GM12878 (cell line): ENCODE data around the gene HMHB1. TPM values are rescaled to one million over a fixed set of nuclear protein-coding genes. Genes with fewer than 3 reads are reported as not detected.

ENCODE experiments used
- ATAC-seq: fragments of 200-7000 bp; cut with Tn5 transposase; 3 replicates; pipeline ENCODE4 v1.9.1; 2020; ENCODE audit warnings: mild to moderate bottlenecking, moderate library complexity
- BruUV-seq: library from RNA; stranded (reverse); fragments of 400-500 nt; replicated peaks from 2 replicates; lab custom pipeline; 2021; lab: Mats Ljungman, UMichigan
- CTCF ChIA-PET: fragments of 300-600 bp; sonication (Branson Sonifier 250); formaldehyde crosslinking; extraction: SDS; loops from one replicate; lab custom pipeline; 2021; ENCODE audit warnings: inconsistent platforms; lab: Yijun Ruan, JAX
- POLR2A ChIA-PET: fragments of 350-600 bp; formaldehyde crosslinking; extraction: SDS; loops from one replicate; lab custom pipeline; 2021; ENCODE audit warnings: inconsistent platforms; lab: Charles Lee
- RAD21 ChIA-PET: fragments of 300-600 bp; sonication (Branson Sonifier 250); formaldehyde crosslinking; loops from one replicate; lab custom pipeline; 2023; ENCODE audit warnings: antibody characterized with exemption; ENCODE audit not compliant: unreplicated experiment; lab: Charles Lee
- SMC1A ChIA-PET: fragments of 300-600 bp; sonication (Branson Sonifier 250); formaldehyde crosslinking; loops from one replicate; lab custom pipeline; 2023; ENCODE audit not compliant: unreplicated experiment, uncharacterized antibody; lab: Charles Lee
- DNase-seq: peaks from one replicate; pipeline ENCODE4 v3.0.0-alpha.2; 2011; ENCODE audit warnings: low read depth, low spot score
- FAIRE-seq: peaks from 3 replicates; lab custom pipeline; 2011; peaks lifted over from hg19 to GRCh38; lab: Jason Lieb, UNC
- H2AFZ ChIP-seq: 2 replicates; pipeline ENCODE4 v1.6.0; 2011; ENCODE audit warnings: low read depth, low read length, control low read depth; ENCODE audit not compliant: control insufficient read depth
- H3K27ac ChIP-seq: 2 replicates; pipeline ENCODE4 v1.5.1; 2011; ENCODE audit warnings: control low read depth; ENCODE audit not compliant: control insufficient read depth, insufficient read depth
- H3K27me3 ChIP-seq, 2 experiments: replicated peaks in 1 of 2; 2 replicates each; pipeline versions ENCODE4 v1.6.0 to v1.6.1; 2011; ENCODE audit warnings: low read length in 1 of 2; ENCODE audit not compliant: control insufficient read depth in 2 of 2, insufficient read depth in 2 of 2
- H3K36me3 ChIP-seq, 2 experiments: 2 replicates each; pipeline ENCODE4 v1.5.1; 2011; ENCODE audit warnings: low read length in 1 of 2; ENCODE audit not compliant: control insufficient read depth in 2 of 2, insufficient read depth in 2 of 2
- H3K4me1 ChIP-seq: 2 replicates; pipeline ENCODE4 v1.6.1; 2011; ENCODE audit warnings: mild to moderate bottlenecking, low read length, moderate library complexity, mixed read lengths; ENCODE audit not compliant: control insufficient read depth, insufficient read depth
- H3K4me2 ChIP-seq: 2 replicates; pipeline ENCODE4 v1.6.0; 2011; ENCODE audit warnings: control low read depth; ENCODE audit not compliant: control insufficient read depth, insufficient read depth
- H3K4me3 ChIP-seq: fragments of 200-600 bp; sonication (generic); 2 replicates; pipeline ENCODE4 v1.5.1; 2016
- H3K79me2 ChIP-seq: 2 replicates; pipeline ENCODE4 v1.6.0; 2011; ENCODE audit warnings: low read length; ENCODE audit not compliant: control insufficient read depth, insufficient read depth
- H3K9ac ChIP-seq: 2 replicates; pipeline ENCODE4 v1.8.0; 2011; ENCODE audit warnings: low read length, control low read depth, mixed read lengths; ENCODE audit not compliant: control insufficient read depth, insufficient read depth
- H3K9me3 ChIP-seq: replicated peaks from 3 replicates; pipeline ENCODE4 v1.5.1; 2011; ENCODE audit warnings: mild to moderate bottlenecking, low read length; ENCODE audit not compliant: control insufficient read depth, insufficient read depth
- H4K20me1 ChIP-seq: 2 replicates; pipeline ENCODE4 v1.6.0; 2011; ENCODE audit not compliant: control insufficient read depth, insufficient read depth
- CBX3 ChIP-seq: fragments of 200-600 bp; sonication (generic); IDR thresholded peaks from 2 replicates; pipeline ENCODE4 v1.6.1; 2016; ENCODE audit warnings: low read depth, borderline replicate concordance
- FOXM1 ChIP-seq: IDR thresholded peaks from 2 replicates; pipeline ENCODE4 v1.6.1; 2012; ENCODE audit warnings: low read depth, mild to moderate bottlenecking, inconsistent platforms, low read length, moderate library complexity
- NRF1 ChIP-seq: conservative IDR thresholded peaks from 2 replicates; pipeline ENCODE4 v1.6.1; 2011; ENCODE audit warnings: mild to moderate bottlenecking, low read depth, low read length, improper control_type of control experiment
- SIX5 ChIP-seq: IDR thresholded peaks from 2 replicates; pipeline ENCODE4 v1.6.1; 2011; ENCODE audit warnings: mild to moderate bottlenecking, low read depth, low read length, moderate library complexity; ENCODE audit not compliant: severe bottlenecking
- SP1 ChIP-seq: IDR thresholded peaks from one replicate; pipeline ENCODE4 v1.6.1; 2011; ENCODE audit warnings: low read depth, low read length
- ZBED1 ChIP-seq: IDR thresholded peaks from 2 replicates; pipeline ENCODE4 v1.6.1; 2016; ENCODE audit warnings: borderline replicate concordance
- WGBS: methylation state at CpG from one replicate; pipeline ENCODE4 v1.1.6; 2016; ENCODE audit warnings: low lambda C conversion rate; ENCODE audit not compliant: insufficient replicate concordance, insufficient coverage; ENCODE audit errors: missing lambda C conversion rate; 5-methylcytosine and 5-hydroxymethylcytosine counted together
- in situ Hi-C: fragments of 300-500 bp; cut with MboI; formaldehyde crosslinking; loops from 9 replicates; pipeline ENCODE4 v1.14.3; 2018; ENCODE audit warnings: mixed read lengths
- intact Hi-C: fragments of 100-400 bp; cut with micrococcal nuclease; formaldehyde crosslinking; loops from one replicate; pipeline ENCODE4 v1.14.2; 2022; ENCODE audit not compliant: unreplicated experiment
- polyA plus RNA-seq, 11 experiments: library from polyadenylated mRNA; depleted of rRNA in 4 of 11; unstranded in 6 of 11; stranded (reverse) in 5 of 11; fragments of >200 nt; fragmentation: Nextera tagmentation in 4 of 11; fragmentation: Illumina TruSeq in 1 of 11; extraction: Ambion mirVana in 4 of 11; extraction: Trizol in 1 of 11; gene quantifications; 1 replicate in 1 of 11; 2 replicates in 10 of 11; pipeline versions ENCODE4 v1.2.1 to v1.2.3, GENCODE V29; 2011 to 2016; ENCODE audit warnings: inconsistent platforms in 2 of 11, missing spikeins in 2 of 11, low read depth in 1 of 11
- total RNA-seq, 4 experiments: library from RNA; depleted of rRNA in 3 of 4; stranded (reverse); fragments of >200 nt in 3 of 4; fragmentation: Illumina TruSeq in 1 of 4; extraction: Trizol in 1 of 4; gene quantifications; 2 replicates each; pipeline versions ENCODE4 v1.2.1 to v1.2.3, GENCODE V29; 2013 to 2021
- TF ChIP-seq, protein P1 (sequence below): IDR thresholded peaks from 2 replicates; pipeline ENCODE4 v1.6.1; 2011; ENCODE audit warnings: borderline replicate concordance, low read depth, mild to moderate bottlenecking, moderate library complexity, low read length; ENCODE audit not compliant: insufficient read depth, poor library complexity, severe bottlenecking

Gene HMHB1
- total and polyA plus RNA-seq, 10 of the 15 experiments (the other 5 are each of a cell fraction or from before 2014, with no cell fraction given) = 0.45 to 20.3 (median 4.6) TPM

- H3K27ac ChIP-seq = no peak overlapping the region
- TF ChIP-seq NRF1 (no peak), SP1 (no peak), ZBED1 (no peak), CBX3 (no peak), SIX5 (no peak), FOXM1 (no peak)
- TF ChIP-seq, protein P1, sequence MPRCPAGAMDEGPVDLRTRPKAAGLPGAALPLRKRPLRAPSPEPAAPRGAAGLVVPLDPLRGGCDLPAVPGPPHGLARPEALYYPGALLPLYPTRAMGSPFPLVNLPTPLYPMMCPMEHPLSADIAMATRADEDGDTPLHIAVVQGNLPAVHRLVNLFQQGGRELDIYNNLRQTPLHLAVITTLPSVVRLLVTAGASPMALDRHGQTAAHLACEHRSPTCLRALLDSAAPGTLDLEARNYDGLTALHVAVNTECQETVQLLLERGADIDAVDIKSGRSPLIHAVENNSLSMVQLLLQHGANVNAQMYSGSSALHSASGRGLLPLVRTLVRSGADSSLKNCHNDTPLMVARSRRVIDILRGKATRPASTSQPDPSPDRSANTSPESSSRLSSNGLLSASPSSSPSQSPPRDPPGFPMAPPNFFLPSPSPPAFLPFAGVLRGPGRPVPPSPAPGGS = no peak
- H3K4me2 ChIP-seq = no peak overlapping the region
- no peak for DNase-seq
- in situ Hi-C loops (no loop called here), intact Hi-C loops (no loop called here)
- no peak for ATAC-seq
- no peaks in the 10 kb centered on the region for H3K36me3 ChIP-seq
- BruUV-seq = no TSS peak
- ChIA-PET SMC1A (interaction anchor here (0.8 to 3.7 kb wide), 3 partner anchors 11 to 27 kb away, joined by 4 to 16 read pairs (median 5); no protein-coding TSS in a partner anchor), CTCF (no interaction called here), POLR2A (interaction anchor here (1.6 kb wide), 1 partner anchor 10 kb away, joined by 6 read pairs; no protein-coding TSS in a partner anchor), RAD21 (no interaction called here)
- no peaks in the 10 kb centered on the region; the same call in 2 of the 3 replicates for H3K9me3 ChIP-seq
- no peaks in the 10 kb centered on the region for H3K27me3 ChIP-seq
- H4K20me1 ChIP-seq = no peaks in the 10 kb centered on the region
- no peak overlapping the region for H2AFZ ChIP-seq
- H3K9ac ChIP-seq = no peak overlapping the region
- no peak for FAIRE-seq
- H3K79me2 ChIP-seq = no peaks in the 10 kb centered on the region
- WGBS = 64% methylated on average over 5 of the region's 5 CpGs
- H3K4me3 ChIP-seq = no peak overlapping the region
- no peaks in the 10 kb centered on the region for H3K4me1 ChIP-seq
Measured at GRCh38 chr5:143769026-143769786, 42.8 kb upstream of the HMHB1 start.
